Left ventricle myocardium inferior (tissue), 1 donor: ENCODE measurements around the gene LAG3. TPM values are rescaled to one million over a fixed set of nuclear protein-coding genes. Genes with fewer than 3 reads are reported as not detected.
"Not testable (repeated sequence)": the region's sequence is repeated elsewhere in the genome, so short reads cannot be mapped to it uniquely, and the experiment has no call there.

Experiments used
- DNase-seq: peaks from one replicate; pipeline ENCODE4 v3.0.0-alpha.2; 2020
- H3K27ac ChIP-seq: fragments of 200-600 bp; replicated peaks from 2 replicates; pipeline ENCODE4 v1.8.0; 2021
- H3K27me3 ChIP-seq: fragments of 200-600 bp; 2 replicates; pipeline ENCODE4 v1.8.0; 2021; ENCODE audit warnings: low read depth
- H3K36me3 ChIP-seq: fragments of 200-600 bp; 2 replicates; pipeline ENCODE4 v1.8.0; 2021
- H3K4me1 ChIP-seq: fragments of 200-600 bp; 2 replicates; pipeline ENCODE4 v1.8.0; 2021
- H3K4me3 ChIP-seq: fragments of 200-600 bp; 2 replicates; pipeline ENCODE4 v1.8.0; 2021; ENCODE audit warnings: mild to moderate bottlenecking, moderate library complexity
- H3K9me3 ChIP-seq: fragments of 200-600 bp; replicated peaks from 2 replicates; pipeline ENCODE4 v1.8.0; 2021
- CTCF ChIP-seq: fragments of 200-600 bp; IDR thresholded peaks from 2 replicates; pipeline ENCODE4 v1.8.0; 2021; ENCODE audit warnings: antibody characterized with exemption, mild to moderate bottlenecking, borderline replicate concordance
- intact Hi-C: fragments of 100-400 bp; cut with micrococcal nuclease; formaldehyde crosslinking; loops from one replicate; pipeline ENCODE4 v1.11.0; 2022
- total RNA-seq: library from RNA; stranded (reverse); fragmentation: NEBNext Ultra II Directional; extraction: Animal tissue kit (Norgen Biotek cat#: 25700); gene quantifications from one replicate; pipeline ENCODE4 v1.2.1, GENCODE V29; 2021
- donor health status: DM: no; HTN: yes; CAD: no; lungs with severe emphysema.

Gene LAG3
- total RNA-seq, 1 donor from 2014 or later = not detected

- no peak overlapping the region for H3K4me3 ChIP-seq
- H3K27ac ChIP-seq = no peak overlapping the region
- peaks cover 15% of the 10 kb centered on the region for H3K4me1 ChIP-seq
- H3K9me3 ChIP-seq = no peaks in the 10 kb centered on the region
- H3K36me3 ChIP-seq = peaks cover 57% of the 10 kb centered on the region
- intact Hi-C loops = no loop called here
- no peaks in the 10 kb centered on the region for H3K27me3 ChIP-seq
- DNase-seq = no peak
- no peak for TF ChIP-seq CTCF
Observed at GRCh38 chr12:6729186-6729585, 43.1 kb upstream of the LAG3 start.

GRCh38 chr12:6730169-6730568 is 42.2 kb upstream of the LAG3 start:
- no peak for TF ChIP-seq CTCF
- no peak overlapping the region for H3K27ac ChIP-seq
- intact Hi-C loops = no loop called here
- no peak overlapping the region for H3K4me3 ChIP-seq
- no peak for DNase-seq
- no peaks in the 10 kb centered on the region for H3K27me3 ChIP-seq
- H3K4me1 ChIP-seq = peaks cover 8% of the 10 kb centered on the region
- H3K9me3 ChIP-seq = no peaks in the 10 kb centered on the region
- peaks cover 57% of the 10 kb centered on the region for H3K36me3 ChIP-seq

- Histone ChIP-seq H3K4me3 (no peak overlapping the region), H3K4me1 (peaks cover 14% of the 10 kb centered on the region), H3K9me3 (no peaks in the 10 kb centered on the region), H3K36me3 (peaks cover 31% of the 10 kb centered on the region), H3K27me3 (no peaks in the 10 kb centered on the region), H3K27ac (peak overlapping the region; percentile 71)
- intact Hi-C loops = no loop called here
- no peak for TF ChIP-seq CTCF
- no peak for DNase-seq
Observed at GRCh38 chr12:6734506-6735387, 37.6 kb upstream of the LAG3 start.

- TF ChIP-seq CTCF = peak; percentile 87
- H3K9me3 ChIP-seq = no peaks in the 10 kb centered on the region
- peaks cover 22% of the 10 kb centered on the region for H3K36me3 ChIP-seq
- DNase-seq = peak; percentile 73
- H3K4me1 ChIP-seq = peaks cover 14% of the 10 kb centered on the region
- peak overlapping the region; percentile 71 for H3K27ac ChIP-seq
- no peaks in the 10 kb centered on the region for H3K27me3 ChIP-seq
- intact Hi-C loops = no loop called here
- no peak overlapping the region for H3K4me3 ChIP-seq
Observed at GRCh38 chr12:6735448-6736191, 36.7 kb upstream of the LAG3 start.

GRCh38 chr12:6736754-6737153 is 35.6 kb upstream of the LAG3 start:
- no peaks in the 10 kb centered on the region for H3K9me3 ChIP-seq
- H3K27me3 ChIP-seq = no peaks in the 10 kb centered on the region
- intact Hi-C loops = no loop called here
- H3K36me3 ChIP-seq = peaks cover 11% of the 10 kb centered on the region
- no peak for DNase-seq
- H3K4me3 ChIP-seq = no peak overlapping the region
- H3K4me1 ChIP-seq = peaks cover 14% of the 10 kb centered on the region
- no peak for TF ChIP-seq CTCF
- no peak overlapping the region for H3K27ac ChIP-seq

GRCh38 chr12:6742080-6742479 is 30.2 kb upstream of the LAG3 start:
- H3K9me3 ChIP-seq, H3K36me3 ChIP-seq, intact Hi-C loops: not testable (repeated sequence)

More at GRCh38 chr12:6742080-6742479, 30.2 kb upstream of the LAG3 start:
- not testable (repeated sequence) for H3K27me3 ChIP-seq, DNase-seq, H3K27ac ChIP-seq, H3K4me3 ChIP-seq
- H3K4me1 ChIP-seq = peaks cover 13% of the 10 kb centered on the region
